Brain (organoid and tissue), 1 donor: Measurements from ENCODE around the gene FGF9. TPM values are rescaled to one million over a fixed set of nuclear protein-coding genes. Genes with fewer than 3 reads are reported as not detected.

Experiments
- polyA plus RNA-seq: library from polyadenylated mRNA; stranded (reverse); fragments of 350-450 nt; fragmentation: Illumina TruSeq; extraction: RNeasy Lipid Tissue Mini Kit (QIAGEN cat#74804); gene quantifications from one replicate; pipeline ENCODE4 v1.2.3, GENCODE V29; 2015; ENCODE audit warnings: low read depth, low replicate concordance; ENCODE audit not compliant: insufficient read depth

Gene FGF9
- polyA plus RNA-seq, 1 donor from 2014 or later, result 2.0 TPM

Other genes starting within 250 kb of the FGF9 start
- gene ZDHHC20, start 211.8 kb upstream of the FGF9 start, polyA plus RNA-seq, result 16.8 TPM
- 14.5 TPM for gene MICU2, start 66.9 kb upstream of the FGF9 start, polyA plus RNA-seq